ENCODE measurements around the gene NRCAM. TPM values are rescaled to one million over a fixed set of nuclear protein-coding genes. Genes with fewer than 3 reads are reported as not detected.

Gene NRCAM
- total and polyA plus RNA-seq, 2 donors (not counting 1 experiment from before 2014, with no cell fraction given) = 0.75 to 4.6 TPM

DNA sequence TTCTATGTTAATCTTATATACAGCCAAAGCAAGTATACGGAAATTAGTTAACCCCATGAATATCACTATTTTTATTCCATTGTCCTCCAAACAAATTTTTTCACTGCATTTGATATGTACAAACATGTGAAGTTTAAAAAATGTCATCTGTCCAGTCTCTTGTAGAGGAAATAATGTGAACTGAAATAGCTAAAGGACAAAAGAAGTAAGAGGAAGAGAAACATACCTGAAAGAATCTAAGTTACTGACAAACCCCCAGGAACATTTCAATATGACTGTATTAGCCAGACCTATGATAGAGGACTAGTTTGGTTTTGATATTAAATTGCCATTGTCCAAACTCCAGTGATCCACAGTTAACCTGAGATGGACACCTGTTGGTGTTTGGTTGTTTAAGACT, 80.6 kb downstream of the NRCAM start:
- H3K27ac ChIP-seq (ENCODE audit: low read length in 2 of 2) = no peak overlapping the region
- H3K79me2 ChIP-seq (ENCODE audit: control insufficient read depth, insufficient read depth, low read length) = no peaks in the 10 kb centered on the region
- Mint-ChIP-seq H3K4me1 (no peaks in the 10 kb centered on the region), H3K27ac (no peak overlapping the region), H3K27me3 (no peaks in the 10 kb centered on the region), H3K4me3 (no peak overlapping the region), H3K9me3 (ENCODE audit: insufficient read depth) (no peaks in the 10 kb centered on the region)
- DNase-seq = no peak
- no peaks in the 10 kb centered on the region for H3K36me3 ChIP-seq (replicated peaks in 1 of 2; ENCODE audit: control extremely low read depth in 1 of 2, control insufficient read depth in 1 of 2, extremely low read depth in 1 of 2, insufficient read depth in 2 of 2, low read length in 1 of 2)
- no peaks in the 10 kb centered on the region for H4K20me1 ChIP-seq (ENCODE audit: control insufficient read depth, insufficient read depth, low read length, poor library complexity, severe bottlenecking)
- H3K9me3 ChIP-seq (ENCODE audit: control extremely low read depth in 1 of 3, control insufficient read depth in 2 of 3, insufficient read depth in 1 of 3, low read length in 2 of 3) = peaks cover 0 to 2% (median 0%) of the 10 kb centered on the region in 3 donors
- peaks cover 0 to 10% (median 0%) of the 10 kb centered on the region in 4 experiments for H3K27me3 ChIP-seq (replicated peaks in 1 of 4; ENCODE audit: control extremely low read depth in 1 of 4, control insufficient read depth in 3 of 4, insufficient read depth in 4 of 4, low read length in 3 of 4)
- ATAC-seq (ENCODE audit: low read depth) = no peak
- no peak overlapping the region for H3K9ac ChIP-seq (ENCODE audit: low read length)
- H2AFZ ChIP-seq (ENCODE audit: insufficient read depth, low read depth, low read length, poor library complexity, severe bottlenecking) = no peak overlapping the region
- H3K4me1 ChIP-seq (ENCODE audit: control insufficient read depth in 2 of 2, insufficient read depth in 2 of 2, low read length in 2 of 2) = no peaks in the 10 kb centered on the region
- ChIA-PET CTCF (interaction anchor here (0.9 kb wide), 1 partner anchor 127 kb away, joined by 3 read pairs; no protein-coding TSS in a partner anchor), POLR2A (no interaction called here)
- H3K4me2 ChIP-seq (replicated peaks; ENCODE audit: low read depth, low read length, poor library complexity, severe bottlenecking) = no peak overlapping the region
- TF ChIP-seq, protein P1, sequence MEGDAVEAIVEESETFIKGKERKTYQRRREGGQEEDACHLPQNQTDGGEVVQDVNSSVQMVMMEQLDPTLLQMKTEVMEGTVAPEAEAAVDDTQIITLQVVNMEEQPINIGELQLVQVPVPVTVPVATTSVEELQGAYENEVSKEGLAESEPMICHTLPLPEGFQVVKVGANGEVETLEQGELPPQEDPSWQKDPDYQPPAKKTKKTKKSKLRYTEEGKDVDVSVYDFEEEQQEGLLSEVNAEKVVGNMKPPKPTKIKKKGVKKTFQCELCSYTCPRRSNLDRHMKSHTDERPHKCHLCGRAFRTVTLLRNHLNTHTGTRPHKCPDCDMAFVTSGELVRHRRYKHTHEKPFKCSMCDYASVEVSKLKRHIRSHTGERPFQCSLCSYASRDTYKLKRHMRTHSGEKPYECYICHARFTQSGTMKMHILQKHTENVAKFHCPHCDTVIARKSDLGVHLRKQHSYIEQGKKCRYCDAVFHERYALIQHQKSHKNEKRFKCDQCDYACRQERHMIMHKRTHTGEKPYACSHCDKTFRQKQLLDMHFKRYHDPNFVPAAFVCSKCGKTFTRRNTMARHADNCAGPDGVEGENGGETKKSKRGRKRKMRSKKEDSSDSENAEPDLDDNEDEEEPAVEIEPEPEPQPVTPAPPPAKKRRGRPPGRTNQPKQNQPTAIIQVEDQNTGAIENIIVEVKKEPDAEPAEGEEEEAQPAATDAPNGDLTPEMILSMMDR (IDR thresholded peaks at IDR 0.05) = no peak
- no peak for TF ChIP-seq EZH2 (IDR thresholded peaks at IDR 0.05; ENCODE audit: borderline replicate concordance, insufficient read depth, low read depth, low read length, poor library complexity, severe bottlenecking)
- WGBS (ENCODE audit: insufficient coverage) = no CpG with 5 or more reads among the region's 1 CpG
- H3K4me3 ChIP-seq (ENCODE audit: control extremely low read depth in 1 of 5, extremely low read depth in 1 of 5, insufficient read depth in 1 of 5, low read depth in 2 of 5, low read length in 4 of 5) = no peak overlapping the region
- intact Hi-C loops (cut with micrococcal nuclease) = no loop called here

GRCh38 chr7:108374899-108375298, 81.3 kb downstream of the NRCAM start:
- H3K4me1 Mint-ChIP-seq = no peaks in the 10 kb centered on the region
- no peaks in the 10 kb centered on the region for H3K9me3 Mint-ChIP-seq (ENCODE audit: insufficient read depth)
- H3K4me3 Mint-ChIP-seq = no peak overlapping the region
- ChIA-PET CTCF (interaction anchor here (0.9 to 1.2 kb wide), 3 partner anchors 16 to 229 kb away, joined by 3 to 4 read pairs (median 3); no protein-coding TSS in a partner anchor), POLR2A (no interaction called here)
- Histone ChIP-seq H3K4me3 (ENCODE audit: control extremely low read depth in 1 of 5, extremely low read depth in 1 of 5, insufficient read depth in 1 of 5, low read depth in 2 of 5, low read length in 4 of 5) (no peak overlapping the region), H2AFZ (ENCODE audit: insufficient read depth, low read depth, low read length, poor library complexity, severe bottlenecking) (no peak overlapping the region), H3K9ac (ENCODE audit: low read length) (no peak overlapping the region), H3K27me3 (replicated peaks in 1 of 4; ENCODE audit: control extremely low read depth in 1 of 4, control insufficient read depth in 3 of 4, insufficient read depth in 4 of 4, low read length in 3 of 4) (peaks cover 0 to 10% (median 0%) of the 10 kb centered on the region in 4 experiments), H3K9me3 (ENCODE audit: control extremely low read depth in 1 of 3, control insufficient read depth in 2 of 3, insufficient read depth in 1 of 3, low read length in 2 of 3) (peaks cover 0 to 2% (median 0%) of the 10 kb centered on the region in 3 donors), H3K4me1 (ENCODE audit: control insufficient read depth in 2 of 2, insufficient read depth in 2 of 2, low read length in 2 of 2) (no peaks in the 10 kb centered on the region), H3K27ac (ENCODE audit: low read length in 2 of 2) (no peak overlapping the region), H4K20me1 (ENCODE audit: control insufficient read depth, insufficient read depth, low read length, poor library complexity, severe bottlenecking) (no peaks in the 10 kb centered on the region), H3K4me2 (replicated peaks; ENCODE audit: low read depth, low read length, poor library complexity, severe bottlenecking) (no peak overlapping the region), H3K36me3 (replicated peaks in 1 of 2; ENCODE audit: control extremely low read depth in 1 of 2, control insufficient read depth in 1 of 2, extremely low read depth in 1 of 2, insufficient read depth in 2 of 2, low read length in 1 of 2) (no peaks in the 10 kb centered on the region), H3K79me2 (ENCODE audit: control insufficient read depth, insufficient read depth, low read length) (no peaks in the 10 kb centered on the region)
- H3K27me3 Mint-ChIP-seq = no peaks in the 10 kb centered on the region
- TF ChIP-seq, protein P1 (IDR thresholded peaks at IDR 0.05) = no peak
- no peak for TF ChIP-seq EZH2 (IDR thresholded peaks at IDR 0.05; ENCODE audit: borderline replicate concordance, insufficient read depth, low read depth, low read length, poor library complexity, severe bottlenecking)
- H3K27ac Mint-ChIP-seq = no peak overlapping the region
- ATAC-seq (ENCODE audit: low read depth) (no peak), DNase-seq (no peak)
- intact Hi-C loops (cut with micrococcal nuclease) = no loop called here

All from B cell (primary cell).